DND-41 (cell line): ENCODE results near the gene SMG6.

Experiments used
- EZH2 ChIP-seq: IDR thresholded peaks from 3 replicates; pipeline ENCODE4 v1.6.1; 2012; ENCODE audit warnings: borderline replicate concordance, low read depth, mild to moderate bottlenecking, moderate library complexity, low read length, inconsistent platforms; ENCODE audit not compliant: severe bottlenecking
- TF ChIP-seq, protein P1 (sequence below): IDR thresholded peaks from 2 replicates; pipeline ENCODE4 v1.5.1; 2012; ENCODE audit warnings: borderline replicate concordance, low read length, moderate library complexity, mild to moderate bottlenecking; ENCODE audit not compliant: poor library complexity, severe bottlenecking; ENCODE audit errors: extremely low read depth

DNA sequence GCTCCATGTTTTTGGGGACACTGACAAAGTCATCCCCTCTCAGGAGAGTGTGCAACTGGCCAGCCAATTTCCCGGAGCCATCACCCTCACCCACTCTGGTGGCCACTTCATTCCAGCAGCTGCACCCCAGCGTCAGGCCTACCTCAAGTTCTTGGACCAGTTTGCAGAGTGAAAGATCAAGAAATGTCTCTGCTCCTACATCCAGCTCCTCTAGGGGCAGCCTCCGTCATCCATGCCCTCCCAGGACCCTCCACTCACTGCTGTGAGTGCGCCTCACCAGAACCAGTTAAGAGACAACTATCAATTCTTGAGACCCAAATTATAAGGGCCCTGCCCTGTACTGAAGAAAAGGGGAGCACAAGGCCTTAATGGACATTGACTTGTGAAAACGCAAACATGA lies 260.7 kb downstream of the SMG6 start:
- TF ChIP-seq EZH2 = no peak
- TF ChIP-seq, protein P1, sequence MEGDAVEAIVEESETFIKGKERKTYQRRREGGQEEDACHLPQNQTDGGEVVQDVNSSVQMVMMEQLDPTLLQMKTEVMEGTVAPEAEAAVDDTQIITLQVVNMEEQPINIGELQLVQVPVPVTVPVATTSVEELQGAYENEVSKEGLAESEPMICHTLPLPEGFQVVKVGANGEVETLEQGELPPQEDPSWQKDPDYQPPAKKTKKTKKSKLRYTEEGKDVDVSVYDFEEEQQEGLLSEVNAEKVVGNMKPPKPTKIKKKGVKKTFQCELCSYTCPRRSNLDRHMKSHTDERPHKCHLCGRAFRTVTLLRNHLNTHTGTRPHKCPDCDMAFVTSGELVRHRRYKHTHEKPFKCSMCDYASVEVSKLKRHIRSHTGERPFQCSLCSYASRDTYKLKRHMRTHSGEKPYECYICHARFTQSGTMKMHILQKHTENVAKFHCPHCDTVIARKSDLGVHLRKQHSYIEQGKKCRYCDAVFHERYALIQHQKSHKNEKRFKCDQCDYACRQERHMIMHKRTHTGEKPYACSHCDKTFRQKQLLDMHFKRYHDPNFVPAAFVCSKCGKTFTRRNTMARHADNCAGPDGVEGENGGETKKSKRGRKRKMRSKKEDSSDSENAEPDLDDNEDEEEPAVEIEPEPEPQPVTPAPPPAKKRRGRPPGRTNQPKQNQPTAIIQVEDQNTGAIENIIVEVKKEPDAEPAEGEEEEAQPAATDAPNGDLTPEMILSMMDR = peak; percentile 6
